Brain microvascular endothelial cell (primary cell): ENCODE results near the gene SPAG16.

ENCODE experiments used
- DNase-seq: peaks from one replicate; pipeline ENCODE4 v3.0.0-alpha.2; 2020
- H3K27ac ChIP-seq: fragments of 250-450 bp; sonication (Bioruptor Pico); 2 replicates; pipeline ENCODE4 v1.5.1; 2020; ENCODE audit warnings: mild to moderate bottlenecking, moderate library complexity
- H3K27me3 ChIP-seq: fragments of 250-450 bp; sonication (Bioruptor Pico); replicated peaks from 2 replicates; pipeline ENCODE4 v1.5.1; 2020; ENCODE audit warnings: mild to moderate bottlenecking
- H3K36me3 ChIP-seq: fragments of 250-450 bp; sonication (Bioruptor Pico); replicated peaks from 2 replicates; pipeline ENCODE4 v1.5.1; 2020; ENCODE audit warnings: mild to moderate bottlenecking
- H3K4me3 ChIP-seq: 2 replicates; pipeline ENCODE4 v1.5.1; 2011; ENCODE audit warnings: low read depth, mild to moderate bottlenecking, control low read depth, low read length, moderate library complexity
- in situ Hi-C: cut with HindIII; loops from 2 replicates; pipeline ENCODE4 v1.10.0; 2017; ENCODE audit warnings: low sequenced_read_pairs, low pct_ligation_motif_present
- TF ChIP-seq, protein P1 (sequence below): IDR thresholded peaks from 2 replicates; pipeline ENCODE4 v1.5.1; 2011; ENCODE audit warnings: low read depth, mild to moderate bottlenecking, moderate library complexity, low read length, control low read depth, inconsistent platforms; ENCODE audit errors: missing control alignments

The SPAG16 gene

GRCh38 chr2:213315168-213315876 is 31.1 kb downstream of the SPAG16 start:
- no peak overlapping the region for H3K4me3 ChIP-seq
- in situ Hi-C loops: no loop called here
- no peak for DNase-seq
- no peaks in the 10 kb centered on the region for H3K27me3 ChIP-seq
- no peaks in the 10 kb centered on the region for H3K36me3 ChIP-seq
- H3K27ac ChIP-seq: no peak overlapping the region
- TF ChIP-seq, protein P1, sequence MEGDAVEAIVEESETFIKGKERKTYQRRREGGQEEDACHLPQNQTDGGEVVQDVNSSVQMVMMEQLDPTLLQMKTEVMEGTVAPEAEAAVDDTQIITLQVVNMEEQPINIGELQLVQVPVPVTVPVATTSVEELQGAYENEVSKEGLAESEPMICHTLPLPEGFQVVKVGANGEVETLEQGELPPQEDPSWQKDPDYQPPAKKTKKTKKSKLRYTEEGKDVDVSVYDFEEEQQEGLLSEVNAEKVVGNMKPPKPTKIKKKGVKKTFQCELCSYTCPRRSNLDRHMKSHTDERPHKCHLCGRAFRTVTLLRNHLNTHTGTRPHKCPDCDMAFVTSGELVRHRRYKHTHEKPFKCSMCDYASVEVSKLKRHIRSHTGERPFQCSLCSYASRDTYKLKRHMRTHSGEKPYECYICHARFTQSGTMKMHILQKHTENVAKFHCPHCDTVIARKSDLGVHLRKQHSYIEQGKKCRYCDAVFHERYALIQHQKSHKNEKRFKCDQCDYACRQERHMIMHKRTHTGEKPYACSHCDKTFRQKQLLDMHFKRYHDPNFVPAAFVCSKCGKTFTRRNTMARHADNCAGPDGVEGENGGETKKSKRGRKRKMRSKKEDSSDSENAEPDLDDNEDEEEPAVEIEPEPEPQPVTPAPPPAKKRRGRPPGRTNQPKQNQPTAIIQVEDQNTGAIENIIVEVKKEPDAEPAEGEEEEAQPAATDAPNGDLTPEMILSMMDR: no peak

DNA sequence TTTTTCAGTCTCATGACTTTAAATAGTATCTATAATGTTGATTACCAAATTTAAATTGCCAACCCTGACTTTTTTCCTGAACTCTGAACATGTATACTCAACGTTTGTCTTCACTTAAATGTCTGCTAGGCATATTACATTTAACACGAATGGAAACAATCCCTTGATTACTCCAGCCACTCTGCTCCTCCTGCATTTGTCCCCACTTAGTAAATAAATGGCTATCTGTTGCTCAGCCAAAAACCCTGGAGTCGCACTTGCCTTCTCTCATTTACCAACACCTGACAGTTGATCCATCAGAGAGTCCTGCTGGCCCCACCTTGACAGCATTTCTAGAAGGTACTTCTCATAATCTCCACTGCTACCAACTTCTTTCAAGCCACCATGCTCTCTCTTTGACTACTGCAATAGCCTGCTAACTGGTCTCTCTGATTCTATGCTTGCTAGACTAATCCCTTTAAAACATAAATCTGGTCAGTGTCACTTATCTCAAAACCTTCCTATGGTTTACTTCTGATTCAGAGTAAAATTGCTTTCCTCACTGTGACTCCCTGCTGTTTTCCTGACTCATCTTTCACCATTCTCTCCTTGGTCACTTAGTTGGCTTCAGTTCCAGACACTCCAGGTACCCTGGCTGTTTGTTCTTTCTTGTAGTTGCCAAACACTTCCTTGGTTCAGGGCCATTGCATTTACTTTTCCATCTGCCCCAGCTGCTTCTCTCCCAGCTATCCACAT is 31.9 kb downstream of the SPAG16 start:
- no peak overlapping the region for H3K27ac ChIP-seq
- TF ChIP-seq, protein P1: no peak
- DNase-seq: peak; percentile 79

DNA sequence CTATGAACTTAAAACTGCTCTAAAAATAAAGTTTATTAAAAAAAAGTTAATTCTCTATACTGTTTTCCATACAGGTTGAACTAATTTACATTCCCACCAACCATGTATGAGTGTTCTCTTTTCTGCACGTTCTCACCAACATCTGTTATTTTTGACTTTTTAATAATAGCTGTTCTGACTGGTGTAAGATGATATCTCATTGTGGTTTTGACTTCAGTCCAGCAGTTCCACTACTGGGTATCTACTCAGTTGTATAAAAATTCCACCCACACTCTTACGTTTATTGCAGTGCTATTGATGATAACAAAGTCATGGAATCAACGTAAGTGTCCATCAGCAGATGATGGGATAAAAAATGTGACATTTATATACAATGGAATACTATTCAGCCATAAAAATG is 33.7 kb downstream of the SPAG16 start:
- TF ChIP-seq, protein P1: no peak
- Histone ChIP-seq H3K36me3 (no peaks in the 10 kb centered on the region), H3K27me3 (no peaks in the 10 kb centered on the region), H3K4me3 (no peak overlapping the region), H3K27ac (peak overlapping the region; percentile 12)
- in situ Hi-C loops: no loop called here
- DNase-seq: peak; percentile 82

More for the DNA sequence above, 31.9 kb downstream of the SPAG16 start:
- Histone ChIP-seq H3K27me3 (no peaks in the 10 kb centered on the region), H3K36me3 (no peaks in the 10 kb centered on the region), H3K4me3 (no peak overlapping the region)
- in situ Hi-C loops: no loop called here

DNA sequence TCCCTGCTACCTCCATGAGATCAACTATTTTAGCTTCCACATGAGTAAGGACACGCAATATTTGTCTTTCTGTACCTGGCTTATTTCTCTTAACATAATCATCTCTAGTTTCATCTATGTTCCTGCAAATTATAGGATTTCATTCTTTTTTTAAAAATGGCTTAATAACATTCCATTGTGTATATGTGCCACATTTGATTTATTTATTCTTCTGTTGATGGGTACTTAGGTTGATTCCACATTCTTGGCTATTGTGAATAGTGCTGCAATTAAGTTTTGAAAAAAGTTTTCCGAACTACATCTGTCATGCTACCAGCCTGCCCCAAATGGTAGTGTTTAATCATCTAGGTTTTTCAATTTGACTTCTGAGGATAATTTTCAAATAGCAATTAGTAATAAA is 36.3 kb downstream of the SPAG16 start:
- TF ChIP-seq, protein P1: no peak
- H3K36me3 ChIP-seq: no peaks in the 10 kb centered on the region
- in situ Hi-C loops: no loop called here

DNA sequence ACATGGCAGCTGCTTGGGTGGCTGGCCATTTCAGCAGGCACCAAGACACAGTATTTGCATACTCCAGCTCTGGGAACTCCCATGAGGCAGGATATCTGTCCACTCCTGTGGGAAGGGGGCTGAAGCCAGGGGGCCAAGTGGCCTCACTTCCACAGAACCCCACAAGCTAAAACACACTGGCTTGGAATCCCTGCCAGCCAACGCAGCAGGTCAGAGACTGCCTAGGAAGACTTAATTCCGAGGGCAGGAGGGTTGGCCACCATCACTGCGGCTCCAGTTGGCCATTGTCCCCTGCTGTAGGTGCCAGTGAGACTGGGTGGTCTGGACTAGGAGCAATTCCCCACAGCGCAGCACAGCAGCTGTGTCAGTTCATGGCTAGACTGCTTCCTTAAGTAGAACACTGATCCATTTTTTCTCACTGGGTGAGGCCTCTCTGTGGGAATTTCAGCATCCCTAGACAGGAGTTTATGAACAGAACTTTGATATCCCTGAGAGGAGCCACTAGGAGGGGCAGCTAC is 52.0 kb downstream of the SPAG16 start:
- no peak overlapping the region for H3K4me3 ChIP-seq
- no peaks in the 10 kb centered on the region for H3K27me3 ChIP-seq
- H3K27ac ChIP-seq: no peak overlapping the region
- TF ChIP-seq, protein P1: no peak
- DNase-seq: no peak
- H3K36me3 ChIP-seq: no peaks in the 10 kb centered on the region
- in situ Hi-C loops: no loop called here

More for the DNA sequence above, 36.3 kb downstream of the SPAG16 start:
- no peaks in the 10 kb centered on the region for H3K27me3 ChIP-seq
- H3K4me3 ChIP-seq: no peak overlapping the region
- no peak for DNase-seq
- no peak overlapping the region for H3K27ac ChIP-seq
